Spleen (tissue), 11 donors: ENCODE data around the gene HRH1. TPM values are rescaled to one million over a fixed set of nuclear protein-coding genes. Genes with fewer than 3 reads are reported as not detected.
A peak's percentile ranks its signal among the peaks of the same experiment; 100 is the strongest.

ENCODE experiments used
- DNase-seq: peaks from one replicate; pipeline ENCODE4 v3.0.0-alpha.2; 2020
- H3K27ac ChIP-seq, 8 donors: fragments of 200-600 bp; sonication (generic) in 7 of 8; 1 replicate in 4 of 8; 2 replicates in 4 of 8; pipeline versions ENCODE4 v1.5.0 to v1.8.0; 2016 to 2021; ENCODE audit warnings: inconsistent platforms in 4 of 8, mild to moderate bottlenecking in 4 of 8, moderate library complexity in 1 of 8
- H3K27me3 ChIP-seq, 7 donors: fragments of 200-600 bp; sonication (generic) in 6 of 7; replicated peaks in 1 of 7; 1 replicate in 4 of 7; 2 replicates in 3 of 7; pipeline versions ENCODE4 v1.5.0 to v1.8.0; 2016 to 2021; ENCODE audit warnings: inconsistent platforms in 3 of 7, mild to moderate bottlenecking in 1 of 7
- H3K36me3 ChIP-seq, 6 donors: fragments of 200-600 bp; sonication (generic) in 5 of 6; 1 replicate in 4 of 6; 2 replicates in 2 of 6; pipeline versions ENCODE4 v1.5.0 to v1.8.0; 2016 to 2021; ENCODE audit warnings: inconsistent platforms in 2 of 6
- H3K4me1 ChIP-seq, 6 donors: fragments of 200-600 bp; sonication (generic) in 5 of 6; 1 replicate in 3 of 6; 2 replicates in 3 of 6; pipeline versions ENCODE4 v1.5.0 to v1.8.0; 2016 to 2021; ENCODE audit warnings: inconsistent platforms in 3 of 6
- H3K4me3 ChIP-seq, 8 donors: fragments of 200-600 bp; sonication (generic) in 7 of 8; 1 replicate in 4 of 8; 2 replicates in 4 of 8; pipeline versions ENCODE4 v1.5.0 to v1.8.0; 2016 to 2021; ENCODE audit warnings: inconsistent platforms in 4 of 8, mild to moderate bottlenecking in 4 of 8, moderate library complexity in 2 of 8
- H3K9me3 ChIP-seq, 8 donors: fragments of 200-600 bp; sonication (generic) in 7 of 8; 1 replicate in 4 of 8; 2 replicates in 4 of 8; pipeline versions ENCODE4 v1.5.0 to v1.8.0; 2016 to 2021; ENCODE audit warnings: inconsistent platforms in 4 of 8
- POLR2A ChIP-seq, 3 donors: fragments of 450-650 bp; IDR thresholded peaks; one replicate each; pipeline ENCODE4 v1.5.1; 2017; ENCODE audit warnings: antibody characterized with exemption in 3 of 3, mild to moderate bottlenecking in 1 of 3
- POLR2AphosphoS5 ChIP-seq, 3 donors: sonication (generic); formaldehyde crosslinking; IDR thresholded peaks; one replicate each; pipeline ENCODE4 v1.5.1; 2017; ENCODE audit warnings: antibody characterized with exemption in 3 of 3
- WGBS, 5 donors: extraction: QIAGEN DNeasy Blood & Tissue Kit in 3 of 5; methylation state at CpG; one replicate each; pipeline versions ENCODE4 v1.1.5 to v1.1.7; 2013 to 2018; 5-methylcytosine and 5-hydroxymethylcytosine counted together
- intact Hi-C: fragments of 100-400 bp; cut with DNase I; formaldehyde crosslinking; loops from one replicate; pipeline ENCODE4 v1.15.0; 2023; ENCODE audit warnings: low total_unique reads
- polyA plus RNA-seq, 3 donors: library from polyadenylated mRNA; stranded (reverse); fragments of 200-250 nt; gene quantifications; one replicate each; pipeline ENCODE4 v1.2.1, GENCODE V29; 2013
- total RNA-seq, 7 donors: library from RNA; depleted of rRNA in 3 of 7; stranded (reverse); fragments of >200 nt in 3 of 7; fragmentation: NEBNext Ultra II Directional in 4 of 7; extraction: Animal tissue kit (Norgen Biotek cat#: 25700) in 4 of 7; gene quantifications; one replicate each; pipeline versions ENCODE4 v1.1.0 to v1.2.1, GENCODE V29; 2016 to 2021
- TF ChIP-seq, protein P1 (sequence below), 11 experiments: fragments of 200-600 bp in 7 of 11; fragments of 450-650 bp in 4 of 11; sonication (generic) in 4 of 11; IDR thresholded peaks in 8 of 11; conservative IDR thresholded peaks in 3 of 11; 1 replicate in 7 of 11; 2 replicates in 4 of 11; pipeline versions ENCODE4 v1.4.0 to v1.8.0; 2016 to 2021; ENCODE audit warnings: antibody characterized with exemption in 11 of 11, inconsistent platforms in 4 of 11, mild to moderate bottlenecking in 1 of 11
- donor health status: healthy with polysubstance abuse.
- donor health status: DM: no; HTN: no; CAD: no; lungs with moderate emphysema.
- donor health status: DM: no; HTN: no; CAD: no.
- donor health status: Bipolar disorder and iron deficiency.
- donor health status: healthy.
- donor health status: DM: no; HTN: no; CAD: no.
- donor health status: DM: yes; HTN: yes; CAD: no.

Gene HRH1
- total and polyA plus RNA-seq, 10 donors = 0.15 to 4.4 (median 1.8) TPM

DNA sequence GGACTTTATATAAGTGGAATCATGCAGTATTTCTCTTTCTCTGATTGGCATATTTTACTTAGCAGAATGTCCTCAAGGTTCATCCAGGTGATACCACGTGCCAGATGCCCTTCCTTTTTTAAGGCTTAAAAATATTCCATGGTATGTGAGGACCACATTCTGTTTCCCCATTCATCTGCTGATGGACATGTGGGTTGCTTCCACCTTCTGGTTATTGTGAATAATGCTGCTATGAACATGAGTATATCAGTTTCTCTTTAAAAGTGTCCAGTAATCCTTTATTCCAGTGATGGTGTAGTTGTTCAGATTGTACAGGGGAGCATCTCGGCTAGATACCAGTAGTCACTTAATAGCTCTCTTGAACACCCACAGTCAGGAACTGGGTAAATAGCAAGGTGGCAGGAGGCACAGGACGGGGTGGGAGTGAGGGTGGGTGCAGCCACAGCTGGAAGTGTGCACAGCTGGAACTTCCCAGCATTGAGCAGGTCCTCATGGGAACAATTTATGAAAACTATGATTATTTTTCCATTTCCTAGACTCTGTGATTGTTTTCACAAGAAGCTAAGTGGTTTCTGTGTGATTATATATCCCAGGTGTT lies 67.6 kb downstream of the HRH1 start:
- 52 to 77% (median 67%) methylated on average over 3 of the region's 3 CpGs for WGBS, 5 donors
- Histone ChIP-seq H3K27me3 (no peaks in the 10 kb centered on the region), H3K4me3 (no peak overlapping the region), H3K36me3 (no peaks in the 10 kb centered on the region), H3K9me3 (no peaks in the 10 kb centered on the region), H3K4me1 (peaks cover 0 to 50% (median 7%) of the 10 kb centered on the region in 6 donors), H3K27ac (no peak overlapping the region)
- no peak for DNase-seq
- intact Hi-C loops = no loop called here
- TF ChIP-seq, protein P1, sequence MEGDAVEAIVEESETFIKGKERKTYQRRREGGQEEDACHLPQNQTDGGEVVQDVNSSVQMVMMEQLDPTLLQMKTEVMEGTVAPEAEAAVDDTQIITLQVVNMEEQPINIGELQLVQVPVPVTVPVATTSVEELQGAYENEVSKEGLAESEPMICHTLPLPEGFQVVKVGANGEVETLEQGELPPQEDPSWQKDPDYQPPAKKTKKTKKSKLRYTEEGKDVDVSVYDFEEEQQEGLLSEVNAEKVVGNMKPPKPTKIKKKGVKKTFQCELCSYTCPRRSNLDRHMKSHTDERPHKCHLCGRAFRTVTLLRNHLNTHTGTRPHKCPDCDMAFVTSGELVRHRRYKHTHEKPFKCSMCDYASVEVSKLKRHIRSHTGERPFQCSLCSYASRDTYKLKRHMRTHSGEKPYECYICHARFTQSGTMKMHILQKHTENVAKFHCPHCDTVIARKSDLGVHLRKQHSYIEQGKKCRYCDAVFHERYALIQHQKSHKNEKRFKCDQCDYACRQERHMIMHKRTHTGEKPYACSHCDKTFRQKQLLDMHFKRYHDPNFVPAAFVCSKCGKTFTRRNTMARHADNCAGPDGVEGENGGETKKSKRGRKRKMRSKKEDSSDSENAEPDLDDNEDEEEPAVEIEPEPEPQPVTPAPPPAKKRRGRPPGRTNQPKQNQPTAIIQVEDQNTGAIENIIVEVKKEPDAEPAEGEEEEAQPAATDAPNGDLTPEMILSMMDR (IDR thresholded peaks at IDR 0.05 in 8 of 11, conservative IDR thresholded peaks at IDR 0.05 in 3 of 11) = no peak
- TF ChIP-seq POLR2A (IDR thresholded peaks at IDR 0.05) (no peak), POLR2AphosphoS5 (IDR thresholded peaks at IDR 0.05) (no peak)

DNA sequence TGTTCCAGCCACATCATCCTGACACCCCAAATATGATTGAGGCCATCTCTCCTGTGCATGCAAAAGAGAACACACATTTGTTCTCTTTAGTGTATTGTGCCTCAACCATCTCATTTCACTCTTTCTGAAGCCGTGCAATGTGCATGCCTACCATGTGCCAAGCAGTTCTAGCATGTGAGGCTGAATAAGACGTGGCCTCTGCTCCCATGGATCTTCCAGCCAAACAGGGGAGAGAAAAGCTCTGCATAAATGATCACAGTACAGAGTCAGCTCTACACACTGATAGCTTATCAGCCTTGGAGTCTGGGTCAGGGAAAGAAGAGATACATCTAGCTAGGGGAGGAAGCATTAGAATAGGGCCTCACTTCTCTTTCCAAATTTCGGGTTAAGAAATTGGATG lies 69.7 kb downstream of the HRH1 start:
- WGBS, 5 donors = 65 to 90% (median 80%) methylated on average over 3 of the region's 3 CpGs
- TF ChIP-seq, protein P1 (IDR thresholded peaks at IDR 0.05 in 8 of 11, conservative IDR thresholded peaks at IDR 0.05 in 3 of 11) = no peak
- no peak for TF ChIP-seq POLR2A (IDR thresholded peaks at IDR 0.05)
- TF ChIP-seq POLR2AphosphoS5 (IDR thresholded peaks at IDR 0.05) = no peak

DNA sequence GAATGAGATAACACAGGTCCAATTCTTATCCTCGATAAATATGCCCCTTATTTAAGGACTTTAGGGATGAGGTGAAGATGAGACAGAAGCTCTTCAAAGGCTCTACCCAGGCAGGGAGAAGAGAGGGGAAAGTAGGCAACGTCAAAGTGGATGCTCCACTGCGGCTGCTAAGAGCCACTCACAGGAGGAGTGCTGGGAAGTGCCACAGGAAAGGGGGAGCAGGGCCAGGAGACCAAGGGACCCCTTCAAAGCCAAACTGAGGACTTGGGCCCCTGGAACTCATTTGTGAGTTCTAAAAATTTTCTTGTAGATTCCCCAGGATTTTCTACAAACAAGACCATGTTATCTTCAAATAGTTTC lies 70.6 kb downstream of the HRH1 start:
- 81 to 93% (median 88%) methylated on average over 3 of the region's 3 CpGs for WGBS, 5 donors
- Histone ChIP-seq H3K4me1 (peaks cover 0 to 55% (median 10%) of the 10 kb centered on the region in 6 donors), H3K27me3 (no peaks in the 10 kb centered on the region), H3K4me3 (peak overlapping the region in 2 of 8 donors; percentile 14 to 49), H3K9me3 (no peaks in the 10 kb centered on the region), H3K27ac (peak overlapping the region in 5 of 8 donors; percentile 59 to 84 (median 74)), H3K36me3 (no peaks in the 10 kb centered on the region)
- no peak for DNase-seq
- intact Hi-C loops = no loop called here
- TF ChIP-seq POLR2AphosphoS5 (IDR thresholded peaks at IDR 0.05) = no peak
- TF ChIP-seq, protein P1 (IDR thresholded peaks at IDR 0.05 in 8 of 11, conservative IDR thresholded peaks at IDR 0.05 in 3 of 11) = no peak
- no peak for TF ChIP-seq POLR2A (IDR thresholded peaks at IDR 0.05)

More for the DNA sequence above, 69.7 kb downstream of the HRH1 start:
- H3K36me3 ChIP-seq = no peaks in the 10 kb centered on the region
- peaks cover 0 to 61% (median 10%) of the 10 kb centered on the region in 6 donors for H3K4me1 ChIP-seq
- no peaks in the 10 kb centered on the region for H3K27me3 ChIP-seq
- H3K9me3 ChIP-seq = no peaks in the 10 kb centered on the region
- peak overlapping the region in 3 of 8 donors; percentile 31 to 78 (median 74) for H3K27ac ChIP-seq
- intact Hi-C loops = no loop called here
- no peak overlapping the region for H3K4me3 ChIP-seq
- no peak for DNase-seq

DNA sequence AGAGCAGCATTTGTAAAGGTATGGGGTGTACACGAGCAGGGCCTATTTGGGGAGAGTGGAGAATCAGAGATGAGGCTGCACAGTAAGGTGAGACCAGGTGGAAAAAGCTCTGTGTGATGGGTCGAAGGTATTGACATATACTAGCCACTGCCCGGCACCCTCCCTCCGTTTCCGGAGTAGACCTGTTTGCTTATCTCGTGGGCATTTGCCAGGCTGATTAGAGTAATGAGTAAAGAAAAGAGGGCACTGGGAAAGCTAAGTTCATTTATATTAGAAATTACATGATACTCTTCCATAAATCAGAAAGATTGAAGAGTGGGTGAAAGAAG lies 71.7 kb downstream of the HRH1 start:
- no peaks in the 10 kb centered on the region for H3K36me3 ChIP-seq
- no peaks in the 10 kb centered on the region for H3K9me3 ChIP-seq
- H3K4me1 ChIP-seq = peaks cover 0 to 47% (median 10%) of the 10 kb centered on the region in 6 donors
- DNase-seq = no peak
- H3K4me3 ChIP-seq = peak overlapping the region in 2 of 8 donors; percentile 14 to 49
- intact Hi-C loops = no loop called here
- 81 to 90% (median 87%) methylated on average over 6 of the region's 6 CpGs for WGBS, 5 donors
- H3K27ac ChIP-seq = peak overlapping the region in 5 of 8 donors; percentile 59 to 84 (median 74)
- TF ChIP-seq, protein P1 (IDR thresholded peaks at IDR 0.05 in 8 of 11, conservative IDR thresholded peaks at IDR 0.05 in 3 of 11) = no peak
- H3K27me3 ChIP-seq = no peaks in the 10 kb centered on the region
